Caco-2 (cell line): ENCODE measurements around the gene SLC6A7. TPM values are rescaled to one million over a fixed set of nuclear protein-coding genes. Genes with fewer than 3 reads are reported as not detected.

Experiments used
- BruUV-seq: library from RNA; stranded (reverse); fragments of 400-500 nt; replicated peaks from 2 replicates; lab custom pipeline; 2021; lab: Mats Ljungman, UMichigan
- CTCF ChIA-PET: fragments of 300-600 bp; sonication (Branson Sonifier 250); formaldehyde crosslinking; loops from one replicate; lab custom pipeline; 2022; ENCODE audit warnings: antibody characterized with exemption; lab: Charles Lee
- POLR2A ChIA-PET: fragments of 300-600 bp; sonication (Branson Sonifier 250); formaldehyde crosslinking; loops from one replicate; lab custom pipeline; 2022; ENCODE audit warnings: antibody characterized with exemption; lab: Charles Lee
- DNase-seq, 2 experiments: peaks; one replicate each; pipeline versions ENCODE4 v3.0.0 to v3.0.0-alpha.2; 2020 to 2022
- H3K27me3 ChIP-seq: replicated peaks from 2 replicates; pipeline ENCODE4 v1.6.0; 2011; ENCODE audit warnings: low read length; ENCODE audit not compliant: control insufficient read depth, insufficient read depth
- H3K36me3 ChIP-seq: 2 replicates; pipeline ENCODE4 v1.5.1; 2011; ENCODE audit warnings: low read length; ENCODE audit not compliant: control insufficient read depth, insufficient read depth
- H3K4me1 ChIP-seq: fragments of 250-450 bp; sonication (Bioruptor Pico); 2 replicates; pipeline ENCODE4 v1.5.1; 2020; ENCODE audit warnings: mild to moderate bottlenecking
- H3K4me3 ChIP-seq: 2 replicates; pipeline ENCODE4 v1.5.1; 2011; ENCODE audit warnings: low read depth, mild to moderate bottlenecking, control low read depth, low read length
- H3K9me3 ChIP-seq: fragments of 250-450 bp; sonication (Bioruptor Pico); 2 replicates; pipeline ENCODE4 v1.5.1; 2020; ENCODE audit warnings: mild to moderate bottlenecking, moderate library complexity
- H3K27ac Mint-ChIP-seq: one replicate; pipeline ENCODE4 v1.8.0; 2022; ENCODE audit warnings: mixed read lengths; ENCODE audit not compliant: unreplicated experiment
- H3K27me3 Mint-ChIP-seq: one replicate; pipeline ENCODE4 v1.8.0; 2022; ENCODE audit warnings: mixed read lengths; ENCODE audit not compliant: insufficient read depth, unreplicated experiment
- H3K36me3 Mint-ChIP-seq: one replicate; pipeline ENCODE4 v1.8.0; 2022; ENCODE audit warnings: mild to moderate bottlenecking, mixed read lengths; ENCODE audit not compliant: insufficient read depth, unreplicated experiment
- H3K4me1 Mint-ChIP-seq: one replicate; pipeline ENCODE4 v1.8.0; 2022; ENCODE audit warnings: low read depth, mixed read lengths; ENCODE audit not compliant: unreplicated experiment
- H3K4me3 Mint-ChIP-seq: one replicate; pipeline ENCODE4 v1.8.0; 2022; ENCODE audit warnings: mild to moderate bottlenecking, moderate library complexity, mixed read lengths; ENCODE audit not compliant: unreplicated experiment
- H3K9me3 Mint-ChIP-seq: one replicate; pipeline ENCODE4 v1.8.0; 2022; ENCODE audit warnings: mixed read lengths; ENCODE audit not compliant: unreplicated experiment
- CTCF ChIP-seq, 2 experiments: fragments of 200-600 bp in 1 of 2; IDR thresholded peaks; 1 replicate in 1 of 2; 2 replicates in 1 of 2; pipeline versions ENCODE4 v1.5.1 to v1.8.0; 2011 to 2022; ENCODE audit warnings: antibody characterized with exemption in 1 of 2, control low read depth in 1 of 2, inconsistent platforms in 1 of 2, low read depth in 1 of 2, low read length in 1 of 2, mild to moderate bottlenecking in 1 of 2, moderate library complexity in 1 of 2; ENCODE audit not compliant: insufficient read depth in 1 of 2, severe bottlenecking in 1 of 2, unreplicated experiment in 1 of 2
- intact Hi-C: fragments of 100-400 bp; cut with micrococcal nuclease; formaldehyde crosslinking; loops from one replicate; pipeline ENCODE4 v1.10.0; 2022; ENCODE audit not compliant: unreplicated experiment
- total RNA-seq: library from RNA; stranded (reverse); gene quantifications from 2 replicates; pipeline ENCODE4 v1.2.3, GENCODE V29; 2022

The SLC6A7 gene
- total RNA-seq, 1 experiment from 2014 or later = not detected

GRCh38 chr5:150211156-150212030 lies 21.5 kb downstream of the SLC6A7 start:
- no TSS peak for BruUV-seq
- CTCF ChIA-PET = interaction anchor here (0.5 to 1.2 kb wide), 4 partner anchors 36 to 146 kb away, joined by 3 to 4 read pairs (median 4); no protein-coding TSS in a partner anchor
- H3K4me3 Mint-ChIP-seq = no peak overlapping the region

DNA sequence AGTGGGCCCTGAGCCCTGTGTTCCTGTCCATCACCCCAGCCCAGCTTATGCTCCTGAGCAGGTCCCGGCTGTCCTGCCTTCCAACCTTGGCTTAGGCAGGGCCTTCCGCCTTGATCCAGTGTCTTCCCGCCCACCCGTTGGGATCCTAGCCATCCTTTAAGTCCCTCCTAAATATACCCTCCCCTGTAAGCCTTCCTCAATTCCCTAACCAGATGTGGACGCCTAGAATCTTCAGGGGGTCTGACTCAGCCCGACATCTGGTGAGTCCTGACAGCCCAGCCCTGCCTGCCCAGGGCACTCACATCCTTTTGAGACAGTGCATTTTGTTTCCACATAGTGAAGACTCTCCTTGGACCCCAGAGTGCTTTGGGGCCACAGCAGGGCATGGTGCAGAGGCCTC lies 23.7 kb downstream of the SLC6A7 start:
- no peak for TF ChIP-seq CTCF (IDR thresholded peaks at IDR 0.05; ENCODE audit: insufficient read depth in 1 of 2, low read depth in 1 of 2, low read length in 1 of 2, severe bottlenecking in 1 of 2, unreplicated experiment in 1 of 2)
- ChIA-PET CTCF (no interaction called here), POLR2A (no interaction called here)
- Mint-ChIP-seq H3K4me1 (peaks cover 42% of the 10 kb centered on the region), H3K9me3 (no peaks in the 10 kb centered on the region), H3K27ac (no peak overlapping the region), H3K36me3 (peaks cover 6% of the 10 kb centered on the region), H3K27me3 (no peaks in the 10 kb centered on the region), H3K4me3 (no peak overlapping the region)
- H3K4me1 ChIP-seq = peaks cover 31% of the 10 kb centered on the region
- intact Hi-C loops = loop anchor here (10.0 kb wide), 1 partner anchor 379 kb away; no protein-coding TSS in a partner anchor
- DNase-seq = no peak
- H3K27me3 ChIP-seq = no peaks in the 10 kb centered on the region
- H3K9me3 ChIP-seq = no peaks in the 10 kb centered on the region
- no TSS peak for BruUV-seq
- no peak overlapping the region for H3K4me3 ChIP-seq
- no peaks in the 10 kb centered on the region for H3K36me3 ChIP-seq

More at GRCh38 chr5:150211156-150212030, 21.5 kb downstream of the SLC6A7 start:
- no peaks in the 10 kb centered on the region for H3K9me3 ChIP-seq
- H3K36me3 ChIP-seq = no peaks in the 10 kb centered on the region
- H3K27me3 ChIP-seq = no peaks in the 10 kb centered on the region
- Mint-ChIP-seq H3K9me3 (no peaks in the 10 kb centered on the region), H3K27me3 (no peaks in the 10 kb centered on the region), H3K36me3 (peaks cover 6% of the 10 kb centered on the region), H3K27ac (peak overlapping the region; percentile 76), H3K4me1 (peaks cover 29% of the 10 kb centered on the region)
- peak; percentile 60 to 69 for DNase-seq
- POLR2A ChIA-PET = no interaction called here
- peak in 1 of 2 experiments; percentile 35 for TF ChIP-seq CTCF (IDR thresholded peaks at IDR 0.05; ENCODE audit: insufficient read depth in 1 of 2, low read depth in 1 of 2, low read length in 1 of 2, severe bottlenecking in 1 of 2, unreplicated experiment in 1 of 2)
- peaks cover 20% of the 10 kb centered on the region for H3K4me1 ChIP-seq
- intact Hi-C loops = loop anchor here (1.0 to 10.0 kb wide), 3 partner anchors 51 to 377 kb away; no protein-coding TSS in a partner anchor
- H3K4me3 ChIP-seq = no peak overlapping the region

- Mint-ChIP-seq H3K4me1 (peaks cover 42% of the 10 kb centered on the region), H3K9me3 (no peaks in the 10 kb centered on the region), H3K27me3 (no peaks in the 10 kb centered on the region), H3K4me3 (no peak overlapping the region), H3K27ac (no peak overlapping the region), H3K36me3 (peaks cover 6% of the 10 kb centered on the region)
- no peaks in the 10 kb centered on the region for H3K9me3 ChIP-seq
- H3K27me3 ChIP-seq = no peaks in the 10 kb centered on the region
- peaks cover 31% of the 10 kb centered on the region for H3K4me1 ChIP-seq
- CTCF ChIA-PET = interaction anchor here (1.2 kb wide), 2 partner anchors 41 to 78 kb away, joined by 3 to 4 read pairs; no protein-coding TSS in a partner anchor
- TF ChIP-seq CTCF (IDR thresholded peaks at IDR 0.05; ENCODE audit: insufficient read depth in 1 of 2, low read depth in 1 of 2, low read length in 1 of 2, severe bottlenecking in 1 of 2, unreplicated experiment in 1 of 2) = no peak
- BruUV-seq = no TSS peak
- DNase-seq = no peak
- POLR2A ChIA-PET = no interaction called here
- H3K36me3 ChIP-seq = no peaks in the 10 kb centered on the region
- no peak overlapping the region for H3K4me3 ChIP-seq
- intact Hi-C loops = loop anchor here (10.0 kb wide), 1 partner anchor 379 kb away; no protein-coding TSS in a partner anchor
Measured at GRCh38 chr5:150214289-150214688, 24.4 kb downstream of the SLC6A7 start.
